Measurements from ENCODE around the gene PROC. TPM values are rescaled to one million over a fixed set of nuclear protein-coding genes. Genes with fewer than 3 reads are reported as not detected.

PROC gene
- total RNA-seq, 2 experiments from 2014 or later: not detected

GRCh38 chr2:127392828-127393578 lies 25.2 kb upstream of the PROC start:
- DNase-seq: no peak
- CTCF ChIA-PET: no interaction called here
- intact Hi-C loops (cut with micrococcal nuclease): no loop called here
- no peaks in the 10 kb centered on the region for H3K27me3 Mint-ChIP-seq
- TF ChIP-seq, protein P1, sequence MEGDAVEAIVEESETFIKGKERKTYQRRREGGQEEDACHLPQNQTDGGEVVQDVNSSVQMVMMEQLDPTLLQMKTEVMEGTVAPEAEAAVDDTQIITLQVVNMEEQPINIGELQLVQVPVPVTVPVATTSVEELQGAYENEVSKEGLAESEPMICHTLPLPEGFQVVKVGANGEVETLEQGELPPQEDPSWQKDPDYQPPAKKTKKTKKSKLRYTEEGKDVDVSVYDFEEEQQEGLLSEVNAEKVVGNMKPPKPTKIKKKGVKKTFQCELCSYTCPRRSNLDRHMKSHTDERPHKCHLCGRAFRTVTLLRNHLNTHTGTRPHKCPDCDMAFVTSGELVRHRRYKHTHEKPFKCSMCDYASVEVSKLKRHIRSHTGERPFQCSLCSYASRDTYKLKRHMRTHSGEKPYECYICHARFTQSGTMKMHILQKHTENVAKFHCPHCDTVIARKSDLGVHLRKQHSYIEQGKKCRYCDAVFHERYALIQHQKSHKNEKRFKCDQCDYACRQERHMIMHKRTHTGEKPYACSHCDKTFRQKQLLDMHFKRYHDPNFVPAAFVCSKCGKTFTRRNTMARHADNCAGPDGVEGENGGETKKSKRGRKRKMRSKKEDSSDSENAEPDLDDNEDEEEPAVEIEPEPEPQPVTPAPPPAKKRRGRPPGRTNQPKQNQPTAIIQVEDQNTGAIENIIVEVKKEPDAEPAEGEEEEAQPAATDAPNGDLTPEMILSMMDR (IDR thresholded peaks at IDR 0.05): no peak
- POLR2A ChIA-PET: no interaction called here
- peaks cover 6% of the 10 kb centered on the region for H3K36me3 Mint-ChIP-seq (ENCODE audit: low read depth)
- peak overlapping the region; percentile 41 for H3K27ac Mint-ChIP-seq
- H3K4me3 Mint-ChIP-seq: no peak overlapping the region
- H3K4me1 Mint-ChIP-seq (ENCODE audit: low read depth): peaks cover 40% of the 10 kb centered on the region
- no peak for ATAC-seq
- no peaks in the 10 kb centered on the region for H3K9me3 Mint-ChIP-seq

- Mint-ChIP-seq H3K4me3 (no peak overlapping the region), H3K27ac (no peak overlapping the region), H3K27me3 (no peaks in the 10 kb centered on the region), H3K9me3 (no peaks in the 10 kb centered on the region), H3K4me1 (ENCODE audit: low read depth) (peaks cover 36% of the 10 kb centered on the region), H3K36me3 (ENCODE audit: low read depth) (peaks cover 6% of the 10 kb centered on the region)
- POLR2A ChIA-PET: interaction anchor here (0.7 kb wide), 1 partner anchor 13 kb away, joined by 3 read pairs; no protein-coding TSS in a partner anchor
- ATAC-seq (no peak), DNase-seq (no peak)
- intact Hi-C loops (cut with micrococcal nuclease): no loop called here
- CTCF ChIA-PET: interaction anchor here (1.2 kb wide), 1 partner anchor 17 kb away, joined by 3 read pairs; no protein-coding TSS in a partner anchor
- TF ChIP-seq, protein P1 (IDR thresholded peaks at IDR 0.05): no peak
Observed at GRCh38 chr2:127394492-127394891, 23.7 kb upstream of the PROC start.

DNA sequence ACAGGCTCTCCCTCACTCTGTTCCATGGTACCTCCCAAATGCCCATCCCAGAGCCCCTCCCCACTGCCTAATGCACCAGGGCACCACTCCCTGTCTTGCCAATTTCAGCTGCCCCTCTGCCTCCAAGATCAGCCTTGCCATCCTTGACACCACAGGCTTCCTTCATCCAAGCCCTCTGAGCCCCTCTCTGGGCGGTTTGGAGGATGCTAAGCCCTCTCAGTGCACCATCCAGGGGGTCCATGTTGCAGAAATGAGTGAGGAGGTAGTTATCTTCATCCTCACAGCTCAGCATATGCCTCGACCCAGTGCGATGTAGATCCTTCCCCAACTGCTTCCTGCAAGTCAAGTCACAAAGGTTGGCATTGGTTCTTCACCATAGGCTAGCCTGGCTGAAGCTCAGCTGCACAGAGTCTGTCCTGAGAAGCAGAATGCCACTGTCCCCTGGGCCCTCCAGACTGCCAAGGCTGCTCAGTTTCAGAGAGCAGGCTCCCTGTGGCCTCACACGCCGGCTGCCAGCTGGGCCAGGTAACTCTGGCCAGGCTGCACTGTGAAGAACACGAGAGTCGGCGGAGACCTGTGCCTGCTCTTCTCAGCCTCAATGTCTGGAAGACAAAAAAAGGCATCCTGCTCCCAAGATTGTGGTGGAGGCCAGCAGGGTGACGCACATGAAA lies 20.5 kb upstream of the PROC start:
- TF ChIP-seq, protein P1 (IDR thresholded peaks at IDR 0.05): no peak
- no peak overlapping the region for H3K4me3 Mint-ChIP-seq
- ATAC-seq: no peak
- peaks cover 5% of the 10 kb centered on the region for H3K36me3 Mint-ChIP-seq (ENCODE audit: low read depth)
- H3K27ac Mint-ChIP-seq: no peak overlapping the region
- peaks cover 23% of the 10 kb centered on the region for H3K4me1 Mint-ChIP-seq (ENCODE audit: low read depth)
- ChIA-PET POLR2A (interaction anchor here (1.0 kb wide), 1 partner anchor 9 kb away, joined by 4 read pairs; no protein-coding TSS in a partner anchor), CTCF (no interaction called here)
- no peaks in the 10 kb centered on the region for H3K9me3 Mint-ChIP-seq
- intact Hi-C loops (cut with micrococcal nuclease): no loop called here
- no peaks in the 10 kb centered on the region for H3K27me3 Mint-ChIP-seq
- no peak for DNase-seq

DNA sequence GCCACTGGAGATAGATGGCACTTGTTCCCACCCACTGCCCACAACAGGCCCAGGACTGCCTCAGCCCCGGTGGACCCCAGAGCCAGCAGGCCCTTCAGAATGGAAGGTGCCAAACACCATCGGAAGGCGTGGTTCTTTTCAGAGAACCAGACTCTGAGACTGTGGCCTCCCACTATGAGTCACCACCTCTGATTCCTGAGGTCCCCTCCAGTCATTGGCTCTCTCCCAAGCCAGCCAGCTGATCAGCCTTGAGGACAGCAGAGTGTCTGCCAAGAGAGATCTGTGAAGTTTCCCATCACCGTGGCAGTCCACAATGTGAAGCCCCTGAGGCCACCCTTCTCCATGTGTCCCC lies 20.0 kb upstream of the PROC start:
- H3K27ac Mint-ChIP-seq: no peak overlapping the region
- DNase-seq (peak; percentile 76), ATAC-seq (peak; percentile 80)
- ChIA-PET CTCF (no interaction called here), POLR2A (interaction anchor here (1.0 kb wide), 1 partner anchor 10 kb away, joined by 4 read pairs; no protein-coding TSS in a partner anchor)
- no peaks in the 10 kb centered on the region for H3K27me3 Mint-ChIP-seq
- intact Hi-C loops (cut with micrococcal nuclease): no loop called here
- H3K9me3 Mint-ChIP-seq: no peaks in the 10 kb centered on the region
- peaks cover 18% of the 10 kb centered on the region for H3K4me1 Mint-ChIP-seq (ENCODE audit: low read depth)
- peaks cover 3% of the 10 kb centered on the region for H3K36me3 Mint-ChIP-seq (ENCODE audit: low read depth)
- TF ChIP-seq, protein P1 (IDR thresholded peaks at IDR 0.05): no peak
- no peak overlapping the region for H3K4me3 Mint-ChIP-seq

DNA sequence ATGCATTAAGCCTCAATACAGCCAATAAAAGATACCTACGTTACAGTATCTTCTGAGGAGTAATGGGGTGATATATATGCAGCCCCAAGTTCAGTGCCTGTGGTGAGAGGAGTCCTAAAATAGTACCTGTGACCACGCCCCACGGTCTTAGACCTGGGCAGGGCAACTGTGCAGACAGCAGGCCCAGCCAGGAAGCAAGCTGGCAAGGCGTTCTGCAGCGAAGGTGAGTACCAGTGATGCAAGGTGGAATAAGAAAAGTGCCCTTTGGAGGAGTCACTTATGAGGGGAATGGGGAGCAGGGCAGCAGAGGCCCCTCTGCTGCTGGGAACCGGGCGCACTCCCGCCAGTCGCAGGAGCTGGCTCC lies 17.7 kb upstream of the PROC start:
- H3K27ac Mint-ChIP-seq: no peak overlapping the region
- TF ChIP-seq, protein P1 (IDR thresholded peaks at IDR 0.05): no peak
- intact Hi-C loops (cut with micrococcal nuclease): no loop called here
- no peaks in the 10 kb centered on the region for H3K36me3 Mint-ChIP-seq (ENCODE audit: low read depth)
- no peak for ATAC-seq
- POLR2A ChIA-PET: interaction anchor here (1.0 kb wide), 1 partner anchor 11 kb away, joined by 3 read pairs; no protein-coding TSS in a partner anchor
- H3K4me3 Mint-ChIP-seq: no peak overlapping the region
- CTCF ChIA-PET: interaction anchor here (1.7 kb wide), 1 partner anchor 15 kb away, joined by 8 read pairs; no protein-coding TSS in a partner anchor
- H3K27me3 Mint-ChIP-seq: peaks cover 2% of the 10 kb centered on the region
- H3K4me1 Mint-ChIP-seq (ENCODE audit: low read depth): peaks cover 17% of the 10 kb centered on the region
- H3K9me3 Mint-ChIP-seq: no peaks in the 10 kb centered on the region
- no peak for DNase-seq

Measured in activated CD8-positive, alpha-beta T cell treated with anti-CD3 and anti-CD28 coated beads for 36 hours (primary cell).